HG03064 (cell line): ENCODE measurements around the gene OR2AE1.
"Not testable (repeated sequence)": the region's sequence is repeated elsewhere in the genome, so short reads cannot be mapped to it uniquely, and the experiment has no call there.

ENCODE experiments used
- ATAC-seq: cut with Tn5 transposase; IDR thresholded peaks from one replicate; pipeline ENCODE4 v1.9.1; 2021; ENCODE audit warnings: low read depth; ENCODE audit not compliant: unreplicated experiment

OR2AE1 gene

GRCh38 chr7:99876933-99877332 lies at the start of gene OR2AE1:
Gene OR2AE1, minus strand, starts transcription at chr7:99877033. Its CDS starts 0 bp downstream, at chr7:99877033.
- no peak for ATAC-seq

- no peak for ATAC-seq
These were observed 49.5 kb upstream of the OR2AE1 start for GRCh38 chr7:99926321-99926720.

GRCh38 chr7:99923200-99923599 lies 46.4 kb upstream of the OR2AE1 start:
- no peak for ATAC-seq

- no peak for ATAC-seq
These were observed 43.3 kb upstream of the OR2AE1 start for GRCh38 chr7:99920149-99920548.

- ATAC-seq, result no peak
These were observed 42.9 kb upstream of the OR2AE1 start for GRCh38 chr7:99919814-99920112.

- peak; percentile 87 for ATAC-seq
These were observed 42.4 kb upstream of the OR2AE1 start, which contains the start of gene TRIM4 for GRCh38 chr7:99918959-99919813. Gene TRIM4, minus strand, starts transcription at chr7:99919530. Its CDS starts 129 bp downstream, at chr7:99919401.

- no peak for ATAC-seq
These were observed 34.1 kb upstream of the OR2AE1 start for GRCh38 chr7:99910976-99911375.

GRCh38 chr7:99901581-99901980 lies 24.7 kb upstream of the OR2AE1 start:
- no peak for ATAC-seq

GRCh38 chr7:99899830-99900519 lies 23.1 kb upstream of the OR2AE1 start:
- no peak for ATAC-seq

GRCh38 chr7:99898836-99899235 lies 22.0 kb upstream of the OR2AE1 start:
- ATAC-seq, result no peak

- no peak for ATAC-seq
These were observed 21.2 kb upstream of the OR2AE1 start for GRCh38 chr7:99898023-99898357.

GRCh38 chr7:99897322-99898022 lies 20.6 kb upstream of the OR2AE1 start:
- ATAC-seq, result no peak

GRCh38 chr7:99894738-99895137 lies 17.9 kb upstream of the OR2AE1 start:
- no peak for ATAC-seq

GRCh38 chr7:99893280-99893679 lies 16.4 kb upstream of the OR2AE1 start:
- ATAC-seq, result no peak

GRCh38 chr7:99890348-99890747 lies 13.5 kb upstream of the OR2AE1 start:
- not testable (repeated sequence) for ATAC-seq

- not testable (repeated sequence) for ATAC-seq
These were observed 11.5 kb upstream of the OR2AE1 start for GRCh38 chr7:99888366-99888765.

GRCh38 chr7:99881370-99881769 lies 4.5 kb upstream of the OR2AE1 start:
- no peak for ATAC-seq

GRCh38 chr7:99876491-99876890 lies 342 bp downstream of the OR2AE1 start:
- ATAC-seq, result no peak

- no peak for ATAC-seq
These were observed 8.6 kb downstream of the OR2AE1 start for GRCh38 chr7:99868246-99868645.

GRCh38 chr7:99867477-99867876 lies 9.4 kb downstream of the OR2AE1 start:
- ATAC-seq, result not testable (repeated sequence)

GRCh38 chr7:99863847-99864440 lies 12.9 kb downstream of the OR2AE1 start:
- ATAC-seq, result no peak
